Ecto neural progenitor cell (in vitro differentiated cells): ENCODE results near the gene PLXNA2.

Source experiments
- DNase-seq: peaks from one replicate; pipeline ENCODE4 v3.0.0-alpha.2; 2018; ENCODE audit warnings: low spot score

Gene PLXNA2

GRCh38 chr1:208042868-208043267 is 201.3 kb downstream of the PLXNA2 start:
- DNase-seq: no peak

- DNase-seq: no peak
Observed at GRCh38 chr1:208042041-208042615, 202.1 kb downstream of the PLXNA2 start.

GRCh38 chr1:208041505-208041904 is 202.7 kb downstream of the PLXNA2 start:
- DNase-seq: no peak

GRCh38 chr1:208040821-208041297 is 203.3 kb downstream of the PLXNA2 start:
- peak; percentile 68 for DNase-seq

GRCh38 chr1:208039536-208040332 is 204.4 kb downstream of the PLXNA2 start:
- no peak for DNase-seq

GRCh38 chr1:208038303-208038702 is 205.9 kb downstream of the PLXNA2 start:
- DNase-seq: no peak

GRCh38 chr1:208036918-208037766 is 207.0 kb downstream of the PLXNA2 start:
- no peak for DNase-seq

- DNase-seq: no peak
Observed at GRCh38 chr1:208036106-208036808, 207.9 kb downstream of the PLXNA2 start.

GRCh38 chr1:208034135-208034534 is 210.0 kb downstream of the PLXNA2 start:
- no peak for DNase-seq

GRCh38 chr1:208033236-208033635 is 210.9 kb downstream of the PLXNA2 start:
- no peak for DNase-seq

- DNase-seq: no peak
Observed at GRCh38 chr1:208031932-208032320, 212.3 kb downstream of the PLXNA2 start.

- DNase-seq: no peak
Observed at GRCh38 chr1:208031316-208031931, 212.8 kb downstream of the PLXNA2 start.

- no peak for DNase-seq
Observed at GRCh38 chr1:208030288-208031091, 213.7 kb downstream of the PLXNA2 start.

- DNase-seq: no peak
Observed at GRCh38 chr1:208029381-208030287, 214.6 kb downstream of the PLXNA2 start.

- no peak for DNase-seq
Observed at GRCh38 chr1:208028526-208028925, 215.7 kb downstream of the PLXNA2 start.

GRCh38 chr1:208027861-208028260 is 216.3 kb downstream of the PLXNA2 start:
- no peak for DNase-seq

- no peak for DNase-seq
Observed at GRCh38 chr1:208026880-208027438, 217.2 kb downstream of the PLXNA2 start.

GRCh38 chr1:208025031-208025430 is 219.2 kb downstream of the PLXNA2 start:
- no peak for DNase-seq

- no peak for DNase-seq
Observed at GRCh38 chr1:208024406-208024805, 219.8 kb downstream of the PLXNA2 start.
